Heart right ventricle (tissue), 16 donors: ENCODE measurements around the gene INKA1. TPM values are rescaled to one million over a fixed set of nuclear protein-coding genes. Genes with fewer than 3 reads are reported as not detected.
A peak's percentile ranks its signal among the peaks of the same experiment; 100 is the strongest.

Experiments used
- ATAC-seq, 8 donors: fragments of 200-7000 bp; cut with Tn5 transposase; one replicate each; pipeline ENCODE4 v1.9.1; 2020; ENCODE audit warnings: mild to moderate bottlenecking in 8 of 8, moderate library complexity in 8 of 8, moderate number of reproducible peaks in 1 of 8
- DNase-seq, 2 donors: peaks; one replicate each; pipeline ENCODE4 v3.0.0-alpha.2; 2020
- H3K27ac ChIP-seq, 10 donors: fragments of 200-600 bp; sonication (generic) in 2 of 10; one replicate each; pipeline versions ENCODE4 v1.5.0 to v1.8.0; 2020 to 2022; ENCODE audit warnings: mild to moderate bottlenecking in 3 of 10
- H3K27me3 ChIP-seq, 7 donors: fragments of 200-600 bp; one replicate each; pipeline ENCODE4 v1.8.0; 2021 to 2022; ENCODE audit warnings: mild to moderate bottlenecking in 2 of 7
- H3K36me3 ChIP-seq, 9 donors: fragments of 200-600 bp; sonication (generic) in 1 of 9; one replicate each; pipeline versions ENCODE4 v1.5.0 to v1.8.0; 2020 to 2022; ENCODE audit warnings: mild to moderate bottlenecking in 2 of 9
- H3K4me1 ChIP-seq, 9 donors: fragments of 200-600 bp; sonication (generic) in 1 of 9; one replicate each; pipeline versions ENCODE4 v1.5.0 to v1.8.0; 2020 to 2022; ENCODE audit warnings: mild to moderate bottlenecking in 4 of 9
- H3K4me3 ChIP-seq, 10 donors: fragments of 200-600 bp; sonication (generic) in 2 of 10; one replicate each; pipeline versions ENCODE4 v1.5.0 to v1.8.0; 2020 to 2022; ENCODE audit warnings: mild to moderate bottlenecking in 7 of 10, moderate library complexity in 2 of 10
- H3K9me3 ChIP-seq, 11 donors: fragments of 200-600 bp in 10 of 11; sonication (generic) in 2 of 11; one replicate each; pipeline versions ENCODE4 v1.5.0 to v1.8.0; 2013 to 2022; ENCODE audit warnings: mild to moderate bottlenecking in 2 of 11, control low read depth in 1 of 11, moderate library complexity in 1 of 11
- CTCF ChIP-seq, 9 donors: fragments of 200-600 bp; sonication (generic) in 2 of 9; IDR thresholded peaks; one replicate each; pipeline versions ENCODE4 v1.5.0 to v1.8.0; 2021 to 2022; ENCODE audit warnings: antibody characterized with exemption in 9 of 9, mild to moderate bottlenecking in 5 of 9, moderate library complexity in 1 of 9
- WGBS, 2 donors: extraction: QIAGEN DNeasy Blood & Tissue Kit; methylation state at CpG; one replicate each; pipeline ENCODE4 v1.1.7; 2013; ENCODE audit warnings: inconsistent platforms in 1 of 2; 5-methylcytosine and 5-hydroxymethylcytosine counted together
- intact Hi-C, 10 donors: fragments of 100-400 bp; cut with DNase I; formaldehyde crosslinking; loops; one replicate each; pipeline versions ENCODE4 v1.11.1 to v1.14.2; 2022
- polyA plus RNA-seq, 2 donors: library from polyadenylated mRNA; stranded (reverse); fragments of 200-250 nt; gene quantifications; one replicate each; pipeline ENCODE4 v1.2.3, GENCODE V29; 2013
- total RNA-seq, 10 donors: library from RNA; stranded (reverse); fragmentation: NEBNext Ultra II Directional in 3 of 10; extraction: Animal tissue kit (Norgen Biotek cat#: 25700) in 3 of 10; gene quantifications; one replicate each; pipeline versions ENCODE4 v1.2.1 to v1.2.4, GENCODE V29; 2021 to 2023
- donor health status: Arrhythmogenic right ventricular cardiomyopathy.
- donor health status: ischemic (EF 13 %, LVEDD 7.1; RV severe dilation, severe dysfunction).
- donor health status: healthy with polysubstance abuse.
- donor health status: DM: no; HTN: yes; CAD: no.
- donor health status: DM: no; HTN: no; CAD: no.
- donor health status: ischemic (EF 25% LVEDD 6.9; RV normal size, moderate dysfunction).
- donor health status: ischemic (EF 25% LVEDD 5.7; RV mildly dilated, moderate dysfunction).
- donor health status: healthy.
- donor health status: DM: yes; HTN: yes; CAD: no.
- donor health status: Ischemic cardiomyopathy.
- donor health status: ischemic (EF 35%, LVEDD 5.7; RV mildly dilated, moderate dysfunction).
- donor health status: nonischemic (EF 11% LVEDD 7.7; RV severe dilation, severe dysfunction).
- donor health status: DM: yes; HTN: yes; CAD: no.
- donor health status: PGD.
- donor health status: ischemic (EF 29% LVEDD 5.4; RV normal size, mild dysfunction).
- donor health status: nonischemic (EF 23%, LVEDD 6.1; RV moderate dilation, normal function).

Gene INKA1
- total and polyA plus RNA-seq, 12 donors = 1.8 to 8.6 (median 3.4) TPM

- intact Hi-C loops = loop anchor here in 2 of 10 donors (5.0 kb wide), 2 partner anchors 66 to 139 kb away; partner anchors contain the start of genes GMPPB (in 1 of the 2) and MON1A (in 1 of the 2)
- TF ChIP-seq CTCF (IDR thresholded peaks at IDR 0.05) = no peak
- WGBS, 2 donors = 98% methylated on average over 2 of the region's 2 CpGs
- peaks cover 4 to 43% (median 27%) of the 10 kb centered on the region in 9 donors for H3K4me1 ChIP-seq
- no peaks in the 10 kb centered on the region for H3K27me3 ChIP-seq
- DNase-seq (no peak), ATAC-seq (no peak)
- H3K36me3 ChIP-seq = peaks cover 0 to 20% (median 0%) of the 10 kb centered on the region in 9 donors
- no peaks in the 10 kb centered on the region for H3K9me3 ChIP-seq
- no peak overlapping the region for H3K4me3 ChIP-seq
- peak overlapping the region in 3 of 10 donors; percentile 83 to 99 (median 95) for H3K27ac ChIP-seq
These were observed 15.0 kb upstream of the INKA1 start for GRCh38 chr3:49788056-49788455.

- peaks cover 0 to 16% (median 11%) of the 10 kb centered on the region in 9 donors for H3K4me1 ChIP-seq
- no peak for TF ChIP-seq CTCF (IDR thresholded peaks at IDR 0.05)
- WGBS, 2 donors = 67 to 69% methylated on average over 9 of the region's 9 CpGs
These were observed 12.2 kb upstream of the INKA1 start for GRCh38 chr3:49790626-49791411.

GRCh38 chr3:49791571-49791970 lies 11.5 kb upstream of the INKA1 start:
- DNase-seq (no peak), ATAC-seq (no peak)
- WGBS, 2 donors = 89 to 93% methylated on average over 4 of the region's 4 CpGs
- Histone ChIP-seq H3K4me1 (peaks cover 0 to 16% (median 9%) of the 10 kb centered on the region in 9 donors), H3K4me3 (no peak overlapping the region), H3K36me3 (no peaks in the 10 kb centered on the region), H3K9me3 (no peaks in the 10 kb centered on the region), H3K27me3 (no peaks in the 10 kb centered on the region), H3K27ac (no peak overlapping the region)
- TF ChIP-seq CTCF (IDR thresholded peaks at IDR 0.05) = no peak
- intact Hi-C loops = no loop called here

More at GRCh38 chr3:49790626-49791411, 12.2 kb upstream of the INKA1 start:
- Histone ChIP-seq H3K27ac (no peak overlapping the region), H3K27me3 (no peaks in the 10 kb centered on the region), H3K4me3 (no peak overlapping the region), H3K9me3 (no peaks in the 10 kb centered on the region), H3K36me3 (no peaks in the 10 kb centered on the region)
- intact Hi-C loops = no loop called here
- ATAC-seq (no peak), DNase-seq (no peak)

- intact Hi-C loops = no loop called here
- TF ChIP-seq CTCF (IDR thresholded peaks at IDR 0.05) = no peak
- Histone ChIP-seq H3K4me3 (no peak overlapping the region), H3K36me3 (no peaks in the 10 kb centered on the region), H3K9me3 (no peaks in the 10 kb centered on the region), H3K4me1 (peaks cover 0 to 6% (median under 1%) of the 10 kb centered on the region in 9 donors), H3K27me3 (no peaks in the 10 kb centered on the region), H3K27ac (no peak overlapping the region)
- DNase-seq = no peak
- 90 to 92% methylated on average over 10 of the region's 10 CpGs for WGBS, 2 donors
- no peak for ATAC-seq
These were observed 10.5 kb upstream of the INKA1 start for GRCh38 chr3:49792371-49793150.
